ENCODE measurements around the gene HDLBP. TPM values are rescaled to one million over a fixed set of nuclear protein-coding genes. Genes with fewer than 3 reads are reported as not detected.

HDLBP gene
- total RNA-seq, 2 experiments from 2014 or later: 278 to 297 TPM

DNA sequence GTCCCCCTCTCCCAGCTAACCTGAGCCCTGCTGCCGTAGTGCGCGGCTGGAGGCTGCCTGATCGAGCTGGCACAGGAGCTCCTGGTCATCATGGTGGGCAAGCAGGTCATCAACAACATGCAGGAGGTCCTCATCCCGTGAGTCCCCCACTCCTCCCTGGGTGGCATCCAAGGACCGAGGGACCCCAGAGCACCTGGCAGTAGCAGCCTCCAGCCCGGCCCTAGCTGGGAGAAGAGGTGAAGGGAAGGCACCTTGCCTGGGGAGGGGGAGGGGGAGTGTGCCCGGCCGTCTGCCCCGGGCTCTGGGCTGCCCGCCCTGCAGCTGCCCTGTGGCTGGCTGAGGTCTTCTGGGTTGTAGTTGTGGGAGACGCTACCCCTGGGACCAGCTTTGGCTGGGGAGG is 100.7 kb downstream of the HDLBP start:
- no peak overlapping the region for H3K27ac Mint-ChIP-seq
- DNase-seq: no peak
- H3K27me3 Mint-ChIP-seq (ENCODE audit: low read depth): peaks cover 8% of the 10 kb centered on the region
- H3K9me3 Mint-ChIP-seq: no peaks in the 10 kb centered on the region
- no peaks in the 10 kb centered on the region for H3K36me3 Mint-ChIP-seq (ENCODE audit: low read depth)
- intact Hi-C loops (cut with micrococcal nuclease): loop anchor here (10.0 kb wide), 1 partner anchor 360 kb away; no protein-coding TSS in a partner anchor
- CTCF ChIA-PET: no interaction called here
- no peak overlapping the region for H3K4me3 Mint-ChIP-seq
- peaks cover 8% of the 10 kb centered on the region for H3K4me1 Mint-ChIP-seq (ENCODE audit: low read depth)

DNA sequence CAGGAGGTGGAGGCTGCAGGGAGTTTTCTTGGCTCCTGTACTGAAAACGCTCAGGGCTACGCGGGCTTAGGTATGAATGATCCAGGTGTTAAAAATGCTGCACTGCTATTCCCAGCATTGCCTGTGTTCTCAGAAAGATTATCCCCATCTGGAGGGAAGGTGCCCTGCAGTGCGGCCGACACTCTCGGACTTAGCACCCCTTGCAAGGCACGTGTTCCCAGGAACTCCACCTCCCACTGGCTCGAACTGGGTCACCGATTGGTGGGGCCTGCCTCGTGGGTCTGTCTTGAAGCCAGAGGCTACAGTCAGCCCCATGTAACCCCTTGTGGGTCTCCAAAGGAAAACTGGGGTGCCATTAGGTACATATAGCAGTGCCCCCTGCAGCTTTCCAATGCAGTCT is 101.3 kb downstream of the HDLBP start:
- Mint-ChIP-seq H3K9me3 (no peaks in the 10 kb centered on the region), H3K4me1 (ENCODE audit: low read depth) (peaks cover 7% of the 10 kb centered on the region), H3K4me3 (no peak overlapping the region), H3K27me3 (ENCODE audit: low read depth) (peaks cover 6% of the 10 kb centered on the region), H3K27ac (no peak overlapping the region), H3K36me3 (ENCODE audit: low read depth) (no peaks in the 10 kb centered on the region)
- CTCF ChIA-PET: no interaction called here
- intact Hi-C loops (cut with micrococcal nuclease): loop anchor here (10.0 kb wide), 1 partner anchor 359 kb away; no protein-coding TSS in a partner anchor
- no peak for DNase-seq

DNA sequence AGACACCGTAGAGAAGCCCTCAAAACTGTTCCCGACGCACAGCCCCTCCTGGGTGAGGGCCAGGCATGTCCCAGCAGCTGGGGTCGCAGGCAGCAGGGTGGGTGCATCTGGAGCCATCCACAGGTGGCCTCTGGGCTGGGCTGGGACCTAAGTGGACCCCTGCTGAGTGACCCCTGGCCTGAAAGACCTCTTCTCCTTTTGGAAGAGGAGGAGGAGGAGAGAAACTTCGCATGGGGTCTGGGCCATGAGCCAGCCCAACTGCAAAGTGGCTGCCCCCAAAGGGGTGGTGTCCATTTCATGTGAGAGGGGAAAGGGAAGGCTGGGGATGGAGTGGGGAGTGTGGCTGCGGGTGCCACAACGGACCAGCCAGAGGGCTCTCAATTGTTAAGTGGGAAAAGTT is 101.9 kb downstream of the HDLBP start:
- H3K27me3 Mint-ChIP-seq (ENCODE audit: low read depth): no peaks in the 10 kb centered on the region
- H3K27ac Mint-ChIP-seq: no peak overlapping the region
- intact Hi-C loops (cut with micrococcal nuclease): loop anchor here (10.0 kb wide), 1 partner anchor 359 kb away; no protein-coding TSS in a partner anchor
- H3K9me3 Mint-ChIP-seq: no peaks in the 10 kb centered on the region
- H3K4me3 Mint-ChIP-seq: no peak overlapping the region
- H3K4me1 Mint-ChIP-seq (ENCODE audit: low read depth): peaks cover 2% of the 10 kb centered on the region
- no peak for DNase-seq
- no peaks in the 10 kb centered on the region for H3K36me3 Mint-ChIP-seq (ENCODE audit: low read depth)
- CTCF ChIA-PET: no interaction called here

DNA sequence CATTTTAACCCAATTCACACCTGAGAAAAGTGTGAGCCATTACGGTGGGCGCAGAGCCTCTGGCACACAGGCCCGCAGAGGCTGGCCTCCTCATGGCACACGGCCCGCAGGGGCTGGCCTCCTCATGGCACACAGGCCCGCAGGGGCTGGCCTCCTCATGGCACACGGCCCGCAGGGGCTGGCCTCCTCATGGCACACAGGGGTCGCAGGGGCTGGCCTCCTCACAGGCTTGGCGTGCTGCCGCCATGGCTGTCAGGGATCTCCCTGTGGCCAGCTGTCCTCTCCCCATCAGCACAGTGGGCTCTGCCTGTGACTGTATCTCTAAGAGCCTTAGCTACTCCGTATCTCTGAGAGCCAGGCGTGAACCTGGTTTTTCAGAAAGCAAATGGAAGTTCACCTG is 102.4 kb downstream of the HDLBP start:
- no peaks in the 10 kb centered on the region for H3K27me3 Mint-ChIP-seq (ENCODE audit: low read depth)

DNA sequence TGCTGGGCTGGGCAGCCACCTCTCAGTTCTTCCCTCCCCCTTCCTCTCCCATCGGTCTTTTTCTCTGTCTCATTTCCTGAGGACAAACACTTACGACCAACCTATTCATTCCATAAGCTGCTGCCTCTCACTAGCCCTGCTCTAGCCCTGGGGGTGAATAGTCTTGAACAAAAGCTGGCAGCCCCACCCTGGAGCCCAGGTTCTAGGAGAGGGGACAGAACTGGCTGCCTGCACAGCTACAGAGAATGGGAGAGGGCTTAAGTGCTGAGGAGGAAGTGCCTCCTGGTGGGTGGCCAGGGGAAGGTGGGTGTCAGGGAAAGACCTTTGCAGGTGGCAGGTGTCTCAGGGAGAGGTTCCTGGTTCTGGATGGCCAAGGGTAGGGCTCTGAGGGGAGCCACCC is 104.2 kb downstream of the HDLBP start:
- Mint-ChIP-seq H3K9me3 (no peaks in the 10 kb centered on the region), H3K36me3 (ENCODE audit: low read depth) (no peaks in the 10 kb centered on the region), H3K27me3 (ENCODE audit: low read depth) (no peaks in the 10 kb centered on the region), H3K4me3 (no peak overlapping the region), H3K27ac (no peak overlapping the region), H3K4me1 (ENCODE audit: low read depth) (no peaks in the 10 kb centered on the region)
- CTCF ChIA-PET: no interaction called here
- DNase-seq: no peak
- intact Hi-C loops (cut with micrococcal nuclease): loop anchor here (10.0 kb wide), 1 partner anchor 356 kb away; no protein-coding TSS in a partner anchor

More for the DNA sequence above, 102.4 kb downstream of the HDLBP start:
- no peak overlapping the region for H3K27ac Mint-ChIP-seq
- no peaks in the 10 kb centered on the region for H3K36me3 Mint-ChIP-seq (ENCODE audit: low read depth)
- no peak overlapping the region for H3K4me3 Mint-ChIP-seq
- CTCF ChIA-PET: no interaction called here
- no peaks in the 10 kb centered on the region for H3K4me1 Mint-ChIP-seq (ENCODE audit: low read depth)
- intact Hi-C loops (cut with micrococcal nuclease): loop anchor here (10.0 kb wide), 1 partner anchor 358 kb away; no protein-coding TSS in a partner anchor
- H3K9me3 Mint-ChIP-seq: no peaks in the 10 kb centered on the region
- DNase-seq: no peak

DNA sequence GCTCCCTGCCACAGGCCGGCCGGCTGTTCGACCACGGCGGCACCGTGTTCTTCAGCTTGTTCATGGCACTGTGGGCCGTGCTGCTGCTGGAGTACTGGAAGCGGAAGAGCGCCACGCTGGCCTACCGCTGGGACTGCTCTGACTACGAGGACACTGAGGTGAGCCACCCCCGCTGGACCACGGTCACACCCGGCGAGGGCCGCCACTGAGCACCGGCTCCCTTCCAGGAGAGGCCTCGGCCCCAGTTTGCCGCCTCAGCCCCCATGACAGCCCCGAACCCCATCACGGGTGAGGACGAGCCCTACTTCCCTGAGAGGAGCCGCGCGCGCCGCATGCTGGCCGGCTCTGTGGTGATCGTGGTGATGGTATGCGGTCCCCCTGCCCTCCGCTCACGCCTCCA is 106.2 kb downstream of the HDLBP start:
- Mint-ChIP-seq H3K36me3 (ENCODE audit: low read depth) (no peaks in the 10 kb centered on the region), H3K4me3 (no peak overlapping the region), H3K4me1 (ENCODE audit: low read depth) (no peaks in the 10 kb centered on the region), H3K9me3 (no peaks in the 10 kb centered on the region), H3K27me3 (ENCODE audit: low read depth) (no peaks in the 10 kb centered on the region), H3K27ac (no peak overlapping the region)
- intact Hi-C loops (cut with micrococcal nuclease): no loop called here
- DNase-seq: no peak
- CTCF ChIA-PET: no interaction called here

DNA sequence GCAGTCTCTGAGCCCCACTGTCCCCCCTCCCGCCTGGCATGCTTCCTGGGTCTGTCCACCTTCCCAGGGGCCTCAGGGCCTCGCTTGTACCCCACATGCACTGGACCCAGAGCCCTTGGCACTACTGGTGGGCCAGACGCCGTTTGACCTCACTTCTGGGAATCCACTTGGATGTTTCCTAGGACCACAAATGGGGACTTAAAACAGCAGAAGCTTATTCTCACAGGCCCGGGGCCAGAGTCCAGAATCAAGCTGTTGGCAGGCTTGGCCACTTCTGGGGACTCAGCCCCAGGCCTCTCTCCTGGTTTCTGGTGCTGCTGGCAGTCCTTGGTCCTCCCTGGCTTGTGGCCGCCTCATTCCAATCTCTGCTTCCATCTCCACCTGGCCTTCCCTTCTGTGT is 107.4 kb downstream of the HDLBP start:
- CTCF ChIA-PET: interaction anchor here (1.3 kb wide), 1 partner anchor 9 kb away, joined by 3 read pairs; no protein-coding TSS in a partner anchor
- no peaks in the 10 kb centered on the region for H3K9me3 Mint-ChIP-seq
- H3K36me3 Mint-ChIP-seq (ENCODE audit: low read depth): no peaks in the 10 kb centered on the region
- H3K27ac Mint-ChIP-seq: no peak overlapping the region
- no peak for DNase-seq
- no peaks in the 10 kb centered on the region for H3K4me1 Mint-ChIP-seq (ENCODE audit: low read depth)
- intact Hi-C loops (cut with micrococcal nuclease): no loop called here
- no peaks in the 10 kb centered on the region for H3K27me3 Mint-ChIP-seq (ENCODE audit: low read depth)
- no peak overlapping the region for H3K4me3 Mint-ChIP-seq

DNA sequence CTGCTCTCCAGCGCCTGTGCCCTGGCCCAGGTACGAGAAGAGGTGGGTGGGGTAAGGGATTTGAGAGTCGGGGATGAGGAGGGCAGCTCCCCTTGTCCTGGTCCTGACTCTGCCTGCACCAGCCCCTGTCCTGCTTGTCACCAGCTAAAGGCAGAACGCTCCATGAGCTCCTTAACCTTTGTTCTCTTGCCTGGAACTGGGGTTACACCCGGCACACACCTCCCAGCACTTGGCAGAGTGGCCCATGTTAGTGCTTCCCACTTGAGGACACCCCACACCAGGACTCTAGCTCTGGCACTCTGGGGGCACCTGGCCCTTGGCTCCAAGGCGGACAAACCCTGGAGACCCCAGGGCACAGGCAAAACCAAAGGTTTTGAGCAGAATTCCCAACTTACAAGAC is 107.8 kb downstream of the HDLBP start:
- Mint-ChIP-seq H3K27me3 (ENCODE audit: low read depth) (no peaks in the 10 kb centered on the region), H3K4me3 (no peak overlapping the region), H3K4me1 (ENCODE audit: low read depth) (no peaks in the 10 kb centered on the region), H3K9me3 (no peaks in the 10 kb centered on the region), H3K27ac (no peak overlapping the region), H3K36me3 (ENCODE audit: low read depth) (no peaks in the 10 kb centered on the region)
- CTCF ChIA-PET: interaction anchor here (1.3 kb wide), 1 partner anchor 9 kb away, joined by 3 read pairs; no protein-coding TSS in a partner anchor
- intact Hi-C loops (cut with micrococcal nuclease): no loop called here
- DNase-seq: no peak

DNA sequence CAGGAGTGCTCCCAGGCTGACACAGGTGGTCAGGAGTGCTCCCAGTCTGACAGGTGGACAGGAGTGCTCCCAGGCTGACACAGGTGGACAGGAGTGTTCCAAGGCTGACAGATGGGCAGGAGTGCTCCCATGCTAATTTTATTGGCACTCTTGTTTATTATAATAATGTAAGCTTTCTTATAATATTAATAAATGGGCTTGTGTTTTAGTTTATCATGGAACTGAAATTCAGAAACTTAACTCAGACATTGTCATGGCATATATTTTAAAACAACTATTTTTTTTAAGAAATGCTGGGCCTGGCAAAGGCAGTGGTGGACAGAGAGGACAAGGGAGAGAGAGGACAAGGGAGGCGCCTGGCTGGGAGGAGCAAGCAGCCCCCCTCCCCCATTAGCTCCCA is 108.3 kb downstream of the HDLBP start:
- no peak overlapping the region for H3K4me3 Mint-ChIP-seq
- no peak for DNase-seq
- H3K27me3 Mint-ChIP-seq (ENCODE audit: low read depth): no peaks in the 10 kb centered on the region
- intact Hi-C loops (cut with micrococcal nuclease): no loop called here
- no peaks in the 10 kb centered on the region for H3K4me1 Mint-ChIP-seq (ENCODE audit: low read depth)
- H3K27ac Mint-ChIP-seq: no peak overlapping the region
- CTCF ChIA-PET: interaction anchor here (1.3 kb wide), 1 partner anchor 8 kb away, joined by 3 read pairs; no protein-coding TSS in a partner anchor
- H3K9me3 Mint-ChIP-seq: no peaks in the 10 kb centered on the region
- no peaks in the 10 kb centered on the region for H3K36me3 Mint-ChIP-seq (ENCODE audit: low read depth)

DNA sequence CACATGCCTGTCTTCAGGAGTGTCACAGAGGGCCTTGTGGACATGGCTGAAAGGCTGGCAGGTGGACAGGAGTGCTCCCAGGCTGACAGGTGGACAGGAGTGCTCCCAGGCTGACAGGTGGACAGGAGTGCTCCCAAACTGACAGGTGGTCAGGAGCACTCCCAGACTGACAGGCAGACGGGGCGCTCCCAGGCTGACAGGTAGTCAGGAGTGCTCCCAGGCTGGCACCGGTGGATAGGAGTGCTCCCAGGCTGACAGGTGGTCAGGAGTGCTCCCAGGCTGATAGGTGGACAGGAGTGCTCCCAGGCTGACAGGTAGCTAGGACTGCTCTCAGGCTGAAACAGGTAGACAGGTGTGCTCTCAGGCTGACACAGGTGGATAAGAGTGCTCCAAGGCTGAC is 110.4 kb downstream of the HDLBP start:
- no peak for DNase-seq
- CTCF ChIA-PET: no interaction called here
- Mint-ChIP-seq H3K27ac (no peak overlapping the region), H3K36me3 (ENCODE audit: low read depth) (no peaks in the 10 kb centered on the region), H3K4me1 (ENCODE audit: low read depth) (no peaks in the 10 kb centered on the region), H3K27me3 (ENCODE audit: low read depth) (no peaks in the 10 kb centered on the region), H3K4me3 (no peak overlapping the region), H3K9me3 (no peaks in the 10 kb centered on the region)
- intact Hi-C loops (cut with micrococcal nuclease): no loop called here

DNA sequence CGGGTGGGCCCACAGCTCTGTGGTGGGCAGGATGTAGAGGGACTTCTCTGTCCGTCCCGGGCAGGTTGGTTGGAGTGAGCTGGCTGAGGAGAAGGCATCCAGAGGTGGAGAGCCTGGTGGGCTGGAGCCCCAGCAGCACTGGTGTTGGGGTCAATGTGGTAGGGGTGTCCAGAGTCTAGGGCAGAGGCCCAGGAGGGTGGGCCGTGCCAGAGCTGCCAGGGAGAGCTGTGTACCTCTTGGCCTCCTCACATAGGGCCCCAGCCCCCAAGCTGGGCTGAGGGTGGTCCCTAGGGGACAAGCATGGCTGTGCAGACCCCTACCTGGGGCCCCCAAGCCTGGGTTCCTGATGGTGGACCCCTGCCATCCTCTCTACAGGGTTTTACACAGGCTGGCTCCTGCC is 111.0 kb downstream of the HDLBP start:
- no peak for DNase-seq
- no peak overlapping the region for H3K27ac Mint-ChIP-seq
- no peaks in the 10 kb centered on the region for H3K9me3 Mint-ChIP-seq
- no peaks in the 10 kb centered on the region for H3K36me3 Mint-ChIP-seq (ENCODE audit: low read depth)
- intact Hi-C loops (cut with micrococcal nuclease): no loop called here
- no peaks in the 10 kb centered on the region for H3K4me1 Mint-ChIP-seq (ENCODE audit: low read depth)
- no peaks in the 10 kb centered on the region for H3K27me3 Mint-ChIP-seq (ENCODE audit: low read depth)
- no peak overlapping the region for H3K4me3 Mint-ChIP-seq
- CTCF ChIA-PET: no interaction called here

DNA sequence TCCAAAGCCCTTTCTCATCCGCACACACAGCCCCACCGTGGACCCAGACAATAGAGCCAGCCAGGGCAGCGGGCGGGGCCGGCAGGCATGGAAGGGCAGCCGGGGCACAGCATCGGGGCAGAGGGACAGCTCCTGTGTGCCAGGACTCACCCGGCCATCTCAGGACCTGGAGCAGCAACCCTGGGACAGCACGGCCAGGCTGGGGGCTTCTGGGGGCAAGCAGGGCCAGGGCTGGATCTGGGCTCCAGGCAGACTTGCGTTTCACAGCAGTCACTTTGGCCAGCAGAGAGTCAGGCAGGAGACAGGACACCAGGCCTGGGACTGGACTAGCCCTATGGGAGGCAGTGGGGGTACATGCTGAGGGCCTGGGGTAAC is 111.5 kb downstream of the HDLBP start:
- H3K4me1 Mint-ChIP-seq (ENCODE audit: low read depth): no peaks in the 10 kb centered on the region
- H3K9me3 Mint-ChIP-seq: no peaks in the 10 kb centered on the region
- CTCF ChIA-PET: no interaction called here
- H3K4me3 Mint-ChIP-seq: no peak overlapping the region
- H3K27ac Mint-ChIP-seq: no peak overlapping the region
- DNase-seq: no peak
- intact Hi-C loops (cut with micrococcal nuclease): no loop called here
- no peaks in the 10 kb centered on the region for H3K36me3 Mint-ChIP-seq (ENCODE audit: low read depth)
- no peaks in the 10 kb centered on the region for H3K27me3 Mint-ChIP-seq (ENCODE audit: low read depth)

DNA sequence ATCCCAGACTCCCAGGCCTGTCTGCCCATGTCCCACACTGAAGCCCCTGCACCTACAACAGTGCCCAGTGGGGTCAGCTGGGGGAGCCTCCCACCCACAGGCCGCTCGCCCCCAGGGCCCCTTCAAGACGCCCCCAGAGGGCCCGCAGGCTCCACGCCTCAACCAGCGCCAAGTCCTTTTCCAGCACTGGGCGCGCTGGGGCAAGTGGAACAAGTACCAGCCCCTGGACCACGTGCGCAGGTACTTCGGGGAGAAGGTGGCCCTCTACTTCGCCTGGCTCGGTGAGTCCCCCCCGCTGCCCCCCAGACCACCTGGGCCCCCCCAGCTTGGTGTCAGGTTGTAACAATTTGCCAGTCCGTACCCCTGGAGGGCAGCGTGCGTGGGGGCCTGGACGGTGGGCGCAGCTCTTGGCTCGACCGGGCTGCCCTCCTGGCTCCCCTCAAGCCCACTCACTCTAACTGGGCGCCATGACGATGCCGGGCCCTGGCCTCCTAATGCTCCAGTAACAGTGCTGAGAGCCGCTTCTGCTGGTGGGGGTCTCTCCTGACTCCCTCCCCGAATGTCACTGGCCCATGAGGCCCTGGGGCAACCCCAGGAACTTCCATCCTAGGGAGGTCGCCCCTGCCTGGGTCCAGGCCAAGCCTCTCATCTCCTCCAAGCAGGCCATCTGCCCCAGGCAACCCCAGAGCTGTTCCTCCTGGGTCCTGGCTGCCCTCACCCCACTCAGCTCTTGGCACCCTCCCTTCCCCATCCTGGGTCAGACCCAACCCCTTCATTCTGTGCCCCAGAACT is 112.1 kb downstream of the HDLBP start:
- no peaks in the 10 kb centered on the region for H3K9me3 Mint-ChIP-seq
- DNase-seq: no peak
- H3K27ac Mint-ChIP-seq: no peak overlapping the region
- CTCF ChIA-PET: no interaction called here
- H3K36me3 Mint-ChIP-seq (ENCODE audit: low read depth): no peaks in the 10 kb centered on the region
- H3K4me1 Mint-ChIP-seq (ENCODE audit: low read depth): no peaks in the 10 kb centered on the region
- H3K4me3 Mint-ChIP-seq: no peak overlapping the region
- H3K27me3 Mint-ChIP-seq (ENCODE audit: low read depth): no peaks in the 10 kb centered on the region
- intact Hi-C loops (cut with micrococcal nuclease): no loop called here

Data from activated naive CD4-positive, alpha-beta T cell treated with anti-CD3 and anti-CD28 coated beads for 36 hours (primary cell).